Nephron (organoid): Measurements from ENCODE around the gene NT5DC1.

Source experiments
- H3K27ac Mint-ChIP-seq, 3 experiments: 2 replicates each; pipeline ENCODE4 v1.8.0; 2020; ENCODE audit warnings: mixed read lengths in 3 of 3, mild to moderate bottlenecking in 2 of 3, moderate library complexity in 1 of 3
- H3K27me3 Mint-ChIP-seq: 2 replicates; pipeline ENCODE4 v1.8.0; 2021; ENCODE audit warnings: low read depth, mild to moderate bottlenecking, moderate library complexity, mixed read lengths
- H3K36me3 Mint-ChIP-seq: 2 replicates; pipeline ENCODE4 v1.8.0; 2020; ENCODE audit warnings: low read depth, mixed read lengths
- H3K4me1 Mint-ChIP-seq: 2 replicates; pipeline ENCODE4 v1.8.0; 2020; ENCODE audit warnings: mixed read lengths
- H3K4me3 Mint-ChIP-seq, 3 experiments: 2 replicates each; pipeline ENCODE4 v1.8.0; 2020; ENCODE audit warnings: mild to moderate bottlenecking in 3 of 3, mixed read lengths in 3 of 3, moderate library complexity in 2 of 3
- H3K9me3 Mint-ChIP-seq: 2 replicates; pipeline ENCODE4 v1.8.0; 2020; ENCODE audit warnings: mixed read lengths
- CTCF ChIP-seq, 3 experiments: fragments of 200-600 bp; sonication (generic); IDR thresholded peaks; one replicate each; pipeline ENCODE4 v1.5.0; 2021; ENCODE audit warnings: antibody characterized with exemption in 3 of 3; ENCODE audit not compliant: unreplicated experiment in 3 of 3

The NT5DC1 gene

GRCh38 chr6:116205281-116205680 is 104.6 kb downstream of the NT5DC1 start:
- TF ChIP-seq CTCF (IDR thresholded peaks at IDR 0.05; ENCODE audit: unreplicated experiment in 3 of 3) = no peak
- H3K27ac Mint-ChIP-seq = peak overlapping the region in 2 of 3 experiments; percentile 53 to 73
- H3K4me1 Mint-ChIP-seq = peaks cover 12% of the 10 kb centered on the region
- H3K27me3 Mint-ChIP-seq = no peaks in the 10 kb centered on the region
- H3K4me3 Mint-ChIP-seq = no peak overlapping the region
- H3K9me3 Mint-ChIP-seq = no peaks in the 10 kb centered on the region
- H3K36me3 Mint-ChIP-seq = no peaks in the 10 kb centered on the region

DNA sequence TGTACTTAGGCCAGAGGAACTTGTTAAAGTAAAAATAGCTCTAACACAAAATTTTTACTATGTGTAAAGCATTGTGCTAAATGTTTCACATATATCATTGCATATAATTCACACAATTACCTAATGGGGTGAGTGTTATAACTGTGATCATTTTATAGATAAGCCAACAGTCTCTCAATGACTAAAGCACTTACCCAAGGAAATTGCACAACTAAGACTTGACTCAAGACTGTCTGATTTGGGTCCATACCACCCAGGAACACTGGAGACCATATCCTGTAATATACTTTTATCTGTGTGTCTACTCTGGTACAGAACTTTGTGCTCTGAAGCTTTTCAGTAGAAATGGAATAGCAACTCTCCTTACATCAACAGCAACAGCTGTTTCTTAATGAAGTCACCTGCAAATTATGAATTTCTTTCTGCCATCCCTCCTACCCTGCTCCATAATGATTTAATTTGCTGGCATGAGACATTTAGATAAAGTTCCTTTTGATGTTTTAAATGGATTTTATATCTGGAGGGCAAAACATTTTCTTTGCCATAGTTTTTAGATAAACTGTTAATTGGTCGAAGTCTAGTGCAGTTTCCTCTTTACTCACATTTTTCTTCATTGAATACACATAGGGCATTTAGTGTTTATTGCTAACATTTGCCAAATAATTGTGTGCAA is 105.7 kb downstream of the NT5DC1 start:
- no peaks in the 10 kb centered on the region for H3K9me3 Mint-ChIP-seq
- H3K36me3 Mint-ChIP-seq = no peaks in the 10 kb centered on the region
- peak overlapping the region in 1 of 3 experiments; percentile 31 for H3K27ac Mint-ChIP-seq
- H3K4me3 Mint-ChIP-seq = no peak overlapping the region
- peaks cover 5% of the 10 kb centered on the region for H3K4me1 Mint-ChIP-seq
- no peaks in the 10 kb centered on the region for H3K27me3 Mint-ChIP-seq
- no peak for TF ChIP-seq CTCF (IDR thresholded peaks at IDR 0.05; ENCODE audit: unreplicated experiment in 3 of 3)

- Mint-ChIP-seq H3K9me3 (no peaks in the 10 kb centered on the region), H3K4me3 (no peak overlapping the region), H3K36me3 (no peaks in the 10 kb centered on the region), H3K27me3 (no peaks in the 10 kb centered on the region), H3K27ac (no peak overlapping the region), H3K4me1 (peaks cover 5% of the 10 kb centered on the region)
- TF ChIP-seq CTCF (IDR thresholded peaks at IDR 0.05; ENCODE audit: unreplicated experiment in 3 of 3) = no peak
Measured at GRCh38 chr6:116208056-116208785, 107.6 kb downstream of the NT5DC1 start.

DNA sequence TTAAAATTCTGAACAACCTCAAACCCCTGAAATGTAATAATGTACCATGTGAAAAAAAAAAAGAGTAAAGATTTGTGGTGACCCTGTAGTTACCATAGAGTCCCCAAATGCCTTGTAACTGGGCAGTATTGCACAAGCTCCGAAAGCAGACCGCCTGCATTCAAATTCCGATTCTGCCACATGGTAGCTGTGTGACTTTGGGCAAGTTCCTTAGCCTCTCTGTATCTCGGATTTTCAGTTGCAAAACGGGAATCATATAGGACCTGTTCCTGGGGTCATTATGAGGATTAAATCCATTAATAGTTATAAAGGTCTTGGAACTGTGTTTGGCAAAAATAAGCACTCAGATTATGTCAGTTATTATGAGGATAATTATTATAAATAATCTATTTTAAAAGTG is 109.7 kb downstream of the NT5DC1 start:
- Mint-ChIP-seq H3K27ac (no peak overlapping the region), H3K36me3 (no peaks in the 10 kb centered on the region)

GRCh38 chr6:116210750-116211425 is 110.2 kb downstream of the NT5DC1 start:
- no peaks in the 10 kb centered on the region for H3K9me3 Mint-ChIP-seq
- H3K27ac Mint-ChIP-seq = no peak overlapping the region
- H3K36me3 Mint-ChIP-seq = no peaks in the 10 kb centered on the region
- TF ChIP-seq CTCF (IDR thresholded peaks at IDR 0.05; ENCODE audit: unreplicated experiment in 3 of 3) = no peak
- no peaks in the 10 kb centered on the region for H3K4me1 Mint-ChIP-seq
- no peak overlapping the region for H3K4me3 Mint-ChIP-seq
- no peaks in the 10 kb centered on the region for H3K27me3 Mint-ChIP-seq

More for the DNA sequence above, 109.7 kb downstream of the NT5DC1 start:
- Mint-ChIP-seq H3K4me3 (no peak overlapping the region), H3K4me1 (no peaks in the 10 kb centered on the region), H3K27me3 (no peaks in the 10 kb centered on the region), H3K9me3 (no peaks in the 10 kb centered on the region)
- no peak for TF ChIP-seq CTCF (IDR thresholded peaks at IDR 0.05; ENCODE audit: unreplicated experiment in 3 of 3)
